ENCODE measurements around the gene GIT1.

GIT1 gene

DNA sequence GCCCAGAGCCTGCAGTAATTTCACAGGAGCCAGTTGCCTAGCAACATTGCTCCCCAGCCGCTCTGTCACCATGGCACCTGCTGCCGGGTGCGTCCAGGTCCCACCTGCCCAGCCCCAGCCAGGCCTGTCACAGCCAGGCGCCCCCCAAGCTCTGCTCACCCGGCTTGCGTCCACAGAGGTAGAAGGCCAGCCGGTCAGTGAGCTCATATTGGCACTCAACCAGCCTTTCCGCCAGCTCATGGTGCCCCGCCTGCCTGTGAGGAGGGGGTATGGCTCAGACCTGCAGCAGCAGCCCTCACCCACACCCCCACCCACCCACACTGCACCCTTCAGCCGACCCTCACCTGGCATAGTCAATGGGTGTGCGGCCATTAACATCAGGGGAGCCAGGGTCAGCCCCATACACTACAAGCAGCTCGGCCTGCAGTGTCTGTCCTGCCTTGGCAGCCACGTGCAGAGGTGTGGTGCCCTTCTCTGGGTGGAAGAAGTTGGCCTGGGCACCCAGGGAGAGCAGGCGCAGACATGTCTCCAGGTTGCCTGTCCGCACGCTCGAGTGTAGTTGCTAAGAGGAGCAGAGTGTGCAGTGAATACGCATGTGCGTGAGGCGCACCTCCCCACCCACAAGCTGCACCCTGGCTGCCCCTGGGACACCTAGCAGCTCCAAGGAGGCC, 7.7 kb downstream of the GIT1 start:
- Histone ChIP-seq H3K9ac (ENCODE audit: low read depth, low read length) (no peak overlapping the region), H3K9me3 (ENCODE audit: control insufficient read depth, insufficient read depth, low read length) (no peaks in the 10 kb centered on the region), H3K4me1 (ENCODE audit: control insufficient read depth, insufficient read depth, low read length) (peaks cover 9% of the 10 kb centered on the region), H3K4me3 (ENCODE audit: low read depth, low read length) (no peak overlapping the region), H3K27me3 (ENCODE audit: control insufficient read depth, insufficient read depth, low read length) (no peaks in the 10 kb centered on the region), H3K36me3 (ENCODE audit: control insufficient read depth, insufficient read depth, low read length) (peaks cover 18% of the 10 kb centered on the region)

DNA sequence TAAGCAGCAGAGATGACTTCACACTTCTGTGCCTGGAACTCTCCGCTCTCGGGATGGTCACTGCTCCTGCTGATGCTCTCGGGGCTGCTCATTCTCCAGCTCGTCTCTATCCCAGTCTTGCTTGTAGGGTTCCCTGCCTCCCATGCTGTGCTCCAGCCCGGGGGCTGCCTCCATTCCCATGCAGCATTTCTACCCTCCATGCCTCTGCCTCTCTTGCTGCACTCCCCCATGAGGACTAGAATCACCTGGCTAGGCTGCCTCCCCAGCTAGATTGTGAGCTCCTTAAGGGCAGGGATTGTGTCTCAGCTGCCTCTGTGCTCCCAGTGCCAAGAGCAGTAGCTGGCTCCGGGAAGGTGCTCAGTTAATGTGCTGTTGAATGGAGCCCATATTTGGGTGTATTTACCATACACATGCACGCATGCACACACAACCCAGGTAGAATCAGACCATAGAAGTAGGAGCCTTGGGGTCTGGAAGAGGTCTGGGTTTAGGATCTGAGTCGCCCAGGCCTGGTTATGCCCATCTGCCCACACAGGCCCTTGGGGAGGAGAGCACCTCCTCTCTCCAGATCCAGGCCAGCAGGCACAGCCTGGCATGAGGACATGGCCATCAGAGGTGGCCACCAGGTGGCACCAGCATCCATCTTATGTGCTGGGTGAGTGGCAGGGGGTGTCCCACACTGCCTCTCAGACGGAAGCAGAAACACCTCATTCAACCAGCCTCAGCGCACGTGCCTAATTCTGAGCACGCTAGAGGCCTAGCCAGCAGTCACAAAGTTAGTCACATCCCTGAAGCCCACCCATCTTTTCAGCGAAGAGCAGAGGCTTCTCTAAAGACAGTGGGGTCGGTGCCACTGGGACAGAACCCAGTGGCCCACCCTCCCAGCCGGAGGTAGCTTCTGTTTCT, 9.3 kb downstream of the GIT1 start:
- Histone ChIP-seq H3K9ac (ENCODE audit: low read depth, low read length) (no peak overlapping the region), H3K4me3 (ENCODE audit: low read depth, low read length) (no peak overlapping the region), H3K36me3 (ENCODE audit: control insufficient read depth, insufficient read depth, low read length) (peaks cover 23% of the 10 kb centered on the region), H3K4me1 (ENCODE audit: control insufficient read depth, insufficient read depth, low read length) (peaks cover 6% of the 10 kb centered on the region), H3K27me3 (ENCODE audit: control insufficient read depth, insufficient read depth, low read length) (no peaks in the 10 kb centered on the region), H3K9me3 (ENCODE audit: control insufficient read depth, insufficient read depth, low read length) (no peaks in the 10 kb centered on the region)

GRCh38 chr17:29578626-29579485, 10.6 kb downstream of the GIT1 start:
- no peaks in the 10 kb centered on the region for H3K9me3 ChIP-seq (ENCODE audit: control insufficient read depth, insufficient read depth, low read length)
- H3K36me3 ChIP-seq (ENCODE audit: control insufficient read depth, insufficient read depth, low read length): peaks cover 28% of the 10 kb centered on the region
- H3K9ac ChIP-seq (ENCODE audit: low read depth, low read length): no peak overlapping the region
- H3K4me3 ChIP-seq (ENCODE audit: low read depth, low read length): no peak overlapping the region
- no peaks in the 10 kb centered on the region for H3K4me1 ChIP-seq (ENCODE audit: control insufficient read depth, insufficient read depth, low read length)
- no peaks in the 10 kb centered on the region for H3K27me3 ChIP-seq (ENCODE audit: control insufficient read depth, insufficient read depth, low read length)

- Histone ChIP-seq H3K9ac (ENCODE audit: low read depth, low read length) (no peak overlapping the region), H3K27me3 (ENCODE audit: control insufficient read depth, insufficient read depth, low read length) (no peaks in the 10 kb centered on the region), H3K9me3 (ENCODE audit: control insufficient read depth, insufficient read depth, low read length) (no peaks in the 10 kb centered on the region), H3K4me3 (ENCODE audit: low read depth, low read length) (no peak overlapping the region), H3K36me3 (ENCODE audit: control insufficient read depth, insufficient read depth, low read length) (peaks cover 26% of the 10 kb centered on the region), H3K4me1 (ENCODE audit: control insufficient read depth, insufficient read depth, low read length) (no peaks in the 10 kb centered on the region)
Observed at GRCh38 chr17:29577385-29578211, 11.8 kb downstream of the GIT1 start.

- H3K9me3 ChIP-seq (ENCODE audit: control insufficient read depth, insufficient read depth, low read length): no peaks in the 10 kb centered on the region
- no peak overlapping the region for H3K9ac ChIP-seq (ENCODE audit: low read depth, low read length)
- no peak overlapping the region for H3K4me3 ChIP-seq (ENCODE audit: low read depth, low read length)
- H3K36me3 ChIP-seq (ENCODE audit: control insufficient read depth, insufficient read depth, low read length): peaks cover 26% of the 10 kb centered on the region
- no peaks in the 10 kb centered on the region for H3K4me1 ChIP-seq (ENCODE audit: control insufficient read depth, insufficient read depth, low read length)
- peaks cover 2% of the 10 kb centered on the region for H3K27me3 ChIP-seq (ENCODE audit: control insufficient read depth, insufficient read depth, low read length)
Observed at GRCh38 chr17:29577001-29577370, 12.5 kb downstream of the GIT1 start.

- no peaks in the 10 kb centered on the region for H3K4me1 ChIP-seq (ENCODE audit: control insufficient read depth, insufficient read depth, low read length)
- H3K9ac ChIP-seq (ENCODE audit: low read depth, low read length): no peak overlapping the region
- peaks cover 8% of the 10 kb centered on the region for H3K27me3 ChIP-seq (ENCODE audit: control insufficient read depth, insufficient read depth, low read length)
- H3K36me3 ChIP-seq (ENCODE audit: control insufficient read depth, insufficient read depth, low read length): peaks cover 28% of the 10 kb centered on the region
- no peaks in the 10 kb centered on the region for H3K9me3 ChIP-seq (ENCODE audit: control insufficient read depth, insufficient read depth, low read length)
- no peak overlapping the region for H3K4me3 ChIP-seq (ENCODE audit: low read depth, low read length)
Observed at GRCh38 chr17:29576214-29577000, 13.0 kb downstream of the GIT1 start.

DNA sequence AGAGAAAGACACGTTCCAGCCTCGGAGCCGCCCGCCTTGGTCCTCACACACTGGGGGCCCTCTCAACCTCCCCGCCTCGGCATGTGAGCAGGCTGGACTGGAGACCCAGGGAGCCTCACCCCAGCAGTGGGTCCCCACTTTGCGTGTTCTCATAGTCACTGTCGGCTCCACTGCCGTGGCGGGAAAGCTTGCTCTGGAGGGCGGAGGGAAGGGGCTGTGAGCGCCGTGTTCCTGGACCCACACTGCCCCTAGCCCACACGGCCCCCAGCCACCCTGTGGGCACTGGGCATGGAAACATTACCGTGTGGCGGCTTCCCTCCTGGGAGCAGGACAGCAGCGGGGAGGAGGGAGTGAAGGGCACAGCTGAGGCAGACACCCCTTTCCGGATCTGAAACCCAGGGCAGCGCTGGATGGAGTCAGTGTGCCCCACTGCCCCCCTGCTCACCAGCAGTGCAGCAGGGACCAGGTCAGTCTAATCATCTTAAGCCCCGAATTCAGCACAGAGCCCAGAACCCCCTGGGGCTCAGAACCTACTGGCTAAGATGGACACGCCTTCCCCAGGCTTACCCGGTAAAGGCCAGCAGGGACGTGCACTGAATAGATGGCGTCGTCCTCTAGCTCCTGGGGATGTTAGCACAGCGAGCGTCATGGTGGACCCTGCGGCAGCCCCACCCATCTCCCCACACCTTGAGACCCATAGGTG, 13.8 kb downstream of the GIT1 start:
- H3K36me3 ChIP-seq (ENCODE audit: control insufficient read depth, insufficient read depth, low read length): peaks cover 28% of the 10 kb centered on the region
- H3K4me1 ChIP-seq (ENCODE audit: control insufficient read depth, insufficient read depth, low read length): no peaks in the 10 kb centered on the region
- H3K9ac ChIP-seq (ENCODE audit: low read depth, low read length): no peak overlapping the region
- H3K4me3 ChIP-seq (ENCODE audit: low read depth, low read length): no peak overlapping the region
- peaks cover 16% of the 10 kb centered on the region for H3K27me3 ChIP-seq (ENCODE audit: control insufficient read depth, insufficient read depth, low read length)
- H3K9me3 ChIP-seq (ENCODE audit: control insufficient read depth, insufficient read depth, low read length): no peaks in the 10 kb centered on the region

DNA sequence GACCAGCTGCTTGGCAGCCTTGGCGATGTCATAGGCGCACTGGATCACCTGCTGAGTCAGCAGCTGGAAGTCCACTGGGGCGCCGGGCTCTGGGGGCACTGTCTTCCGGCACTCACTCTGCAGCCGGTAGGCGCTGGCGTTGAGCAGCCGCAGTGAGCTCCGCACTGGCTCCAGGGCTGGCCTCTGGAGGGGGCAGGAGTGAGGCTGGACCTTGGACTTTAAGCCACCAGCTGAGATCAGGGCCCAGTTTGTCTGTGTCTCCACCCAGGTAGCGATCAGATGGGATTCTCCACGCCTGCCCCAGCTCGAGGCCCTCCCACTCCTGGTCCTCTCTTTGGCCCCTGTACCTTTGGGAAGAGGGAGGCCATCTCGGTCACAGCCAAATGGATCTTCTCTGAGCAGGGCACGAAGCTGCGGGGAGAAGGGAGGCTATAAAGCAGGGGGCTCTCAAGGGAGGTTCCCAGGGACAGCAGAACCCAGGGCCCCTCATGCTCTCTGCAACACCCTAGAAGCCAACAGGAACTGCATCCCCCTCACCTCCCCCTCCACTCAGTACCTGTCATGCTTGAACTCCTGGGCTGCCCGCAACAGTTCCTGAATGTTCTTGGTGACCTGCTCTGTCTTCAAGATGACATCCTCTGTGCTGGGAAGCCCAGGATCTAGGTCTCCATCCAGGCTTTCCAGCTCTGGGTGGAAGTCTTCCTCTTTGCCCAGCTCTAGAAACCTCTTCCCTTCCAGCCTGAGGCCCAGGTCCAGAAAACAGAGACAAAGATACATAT, 14.5 kb downstream of the GIT1 start:
- H3K9me3 ChIP-seq (ENCODE audit: control insufficient read depth, insufficient read depth, low read length): no peaks in the 10 kb centered on the region
- no peak overlapping the region for H3K4me3 ChIP-seq (ENCODE audit: low read depth, low read length)
- H3K9ac ChIP-seq (ENCODE audit: low read depth, low read length): no peak overlapping the region
- no peaks in the 10 kb centered on the region for H3K4me1 ChIP-seq (ENCODE audit: control insufficient read depth, insufficient read depth, low read length)
- H3K27me3 ChIP-seq (ENCODE audit: control insufficient read depth, insufficient read depth, low read length): peaks cover 16% of the 10 kb centered on the region
- H3K36me3 ChIP-seq (ENCODE audit: control insufficient read depth, insufficient read depth, low read length): peaks cover 28% of the 10 kb centered on the region

- H3K9ac ChIP-seq (ENCODE audit: low read depth, low read length): no peak overlapping the region
- no peaks in the 10 kb centered on the region for H3K9me3 ChIP-seq (ENCODE audit: control insufficient read depth, insufficient read depth, low read length)
- H3K27me3 ChIP-seq (ENCODE audit: control insufficient read depth, insufficient read depth, low read length): peaks cover 24% of the 10 kb centered on the region
- H3K4me1 ChIP-seq (ENCODE audit: control insufficient read depth, insufficient read depth, low read length): peaks cover 2% of the 10 kb centered on the region
- no peak overlapping the region for H3K4me3 ChIP-seq (ENCODE audit: low read depth, low read length)
- peaks cover 28% of the 10 kb centered on the region for H3K36me3 ChIP-seq (ENCODE audit: control insufficient read depth, insufficient read depth, low read length)
Observed at GRCh38 chr17:29573871-29574731, 15.3 kb downstream of the GIT1 start.
